Measurements from ENCODE around the gene CDT1. TPM values are rescaled to one million over a fixed set of nuclear protein-coding genes. Genes with fewer than 3 reads are reported as not detected.

The CDT1 gene
- total and polyA plus RNA-seq, 3 donors from 2014 or later: 11.9 to 19.1 (median 14.9) TPM

GRCh38 chr16:88774544-88775393 lies 28.8 kb upstream of the CDT1 start:
- DNase-seq: no peak
- Histone ChIP-seq H3K4me1 (peaks cover 35% of the 10 kb centered on the region), H3K4me3 (no peak overlapping the region), H3K9me3 (no peaks in the 10 kb centered on the region), H3K36me3 (ENCODE audit: low read depth, missing control alignments) (no peaks in the 10 kb centered on the region), H3K27me3 (no peaks in the 10 kb centered on the region), H3K27ac (no peak overlapping the region)
- TF ChIP-seq POLR2A (IDR thresholded peaks at IDR 0.05): no peak
- intact Hi-C loops (cut with DNase I; ENCODE audit: low total_unique reads): no loop called here
- 92 to 95% methylated on average over 28 to 32 of the region's 32 CpGs for WGBS, 2 donors

DNA sequence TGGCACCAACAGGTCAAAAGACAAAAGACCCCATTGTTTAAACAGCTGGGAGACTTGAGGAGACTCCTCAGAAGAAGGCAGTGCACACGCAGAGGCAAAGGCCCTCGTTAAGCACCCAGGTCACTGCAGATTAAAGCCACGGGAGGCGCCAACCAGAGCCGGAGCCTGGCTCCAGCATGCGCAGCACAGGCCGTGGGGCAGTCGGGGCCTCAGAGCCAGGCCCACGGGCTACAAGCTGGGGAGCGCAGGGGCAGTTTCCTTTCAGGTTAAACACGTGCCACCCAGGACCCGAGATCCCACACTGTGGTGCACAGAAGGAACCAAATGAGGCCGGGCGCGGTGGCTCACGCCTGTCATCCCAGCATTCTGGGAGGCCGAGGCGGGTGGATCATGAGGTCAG lies 27.8 kb upstream of the CDT1 start:
- peaks cover 31% of the 10 kb centered on the region for H3K4me1 ChIP-seq
- intact Hi-C loops (cut with DNase I; ENCODE audit: low total_unique reads): no loop called here
- H3K36me3 ChIP-seq (ENCODE audit: low read depth, missing control alignments): no peaks in the 10 kb centered on the region
- no peaks in the 10 kb centered on the region for H3K9me3 ChIP-seq
- no peak for TF ChIP-seq POLR2A (IDR thresholded peaks at IDR 0.05)
- TF ChIP-seq, protein P1, sequence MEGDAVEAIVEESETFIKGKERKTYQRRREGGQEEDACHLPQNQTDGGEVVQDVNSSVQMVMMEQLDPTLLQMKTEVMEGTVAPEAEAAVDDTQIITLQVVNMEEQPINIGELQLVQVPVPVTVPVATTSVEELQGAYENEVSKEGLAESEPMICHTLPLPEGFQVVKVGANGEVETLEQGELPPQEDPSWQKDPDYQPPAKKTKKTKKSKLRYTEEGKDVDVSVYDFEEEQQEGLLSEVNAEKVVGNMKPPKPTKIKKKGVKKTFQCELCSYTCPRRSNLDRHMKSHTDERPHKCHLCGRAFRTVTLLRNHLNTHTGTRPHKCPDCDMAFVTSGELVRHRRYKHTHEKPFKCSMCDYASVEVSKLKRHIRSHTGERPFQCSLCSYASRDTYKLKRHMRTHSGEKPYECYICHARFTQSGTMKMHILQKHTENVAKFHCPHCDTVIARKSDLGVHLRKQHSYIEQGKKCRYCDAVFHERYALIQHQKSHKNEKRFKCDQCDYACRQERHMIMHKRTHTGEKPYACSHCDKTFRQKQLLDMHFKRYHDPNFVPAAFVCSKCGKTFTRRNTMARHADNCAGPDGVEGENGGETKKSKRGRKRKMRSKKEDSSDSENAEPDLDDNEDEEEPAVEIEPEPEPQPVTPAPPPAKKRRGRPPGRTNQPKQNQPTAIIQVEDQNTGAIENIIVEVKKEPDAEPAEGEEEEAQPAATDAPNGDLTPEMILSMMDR (IDR thresholded peaks at IDR 0.05): no peak
- no peaks in the 10 kb centered on the region for H3K27me3 ChIP-seq
- no peak for DNase-seq
- no peak overlapping the region for H3K27ac ChIP-seq
- no peak overlapping the region for H3K4me3 ChIP-seq
- 74 to 78% methylated on average over 17 to 18 of the region's 18 CpGs for WGBS, 2 donors

DNA sequence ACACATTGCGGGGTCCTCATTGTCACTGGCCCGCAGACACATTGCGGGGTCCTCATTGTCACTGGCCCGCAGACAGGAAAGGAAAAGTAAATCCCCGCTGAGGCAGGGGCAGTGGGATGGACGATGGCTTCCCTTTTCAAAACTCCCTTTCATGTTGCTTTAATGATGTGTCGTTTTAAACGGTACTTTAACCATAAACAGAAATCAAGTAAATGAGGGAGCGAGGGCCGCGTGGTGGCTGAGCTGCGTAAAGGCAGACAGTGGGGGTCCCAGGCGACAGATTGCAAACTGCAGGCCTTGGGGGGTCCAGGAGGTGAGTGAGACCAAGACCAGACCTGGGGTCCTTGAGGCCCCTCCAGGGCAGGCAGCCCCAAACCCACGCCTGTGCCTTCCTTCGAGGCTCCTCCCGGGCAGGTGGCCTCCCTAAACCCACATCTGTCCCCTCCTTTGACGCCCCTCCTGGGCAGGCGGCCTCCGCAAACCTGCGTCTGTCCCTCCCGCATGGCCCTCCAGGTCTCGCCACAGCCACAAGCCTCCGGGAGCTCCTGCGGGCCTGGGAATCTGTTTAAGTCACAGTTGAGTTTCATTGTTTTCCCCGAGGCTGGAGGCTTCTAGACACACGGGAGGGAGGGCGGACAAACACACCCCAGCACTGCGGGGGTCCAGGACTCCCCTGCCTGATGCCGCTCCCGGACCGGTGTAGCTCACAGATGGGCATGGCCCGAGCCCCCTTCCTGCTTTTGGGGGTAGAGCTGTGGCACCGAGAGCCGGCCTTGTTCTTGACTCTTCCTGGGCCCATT lies 25.9 kb upstream of the CDT1 start:
- Histone ChIP-seq H3K36me3 (ENCODE audit: low read depth, missing control alignments) (no peaks in the 10 kb centered on the region), H3K4me3 (no peak overlapping the region), H3K4me1 (peaks cover 25% of the 10 kb centered on the region), H3K9me3 (no peaks in the 10 kb centered on the region), H3K27ac (no peak overlapping the region), H3K27me3 (no peaks in the 10 kb centered on the region)
- no peak for DNase-seq
- intact Hi-C loops (cut with DNase I; ENCODE audit: low total_unique reads): no loop called here
- no peak for TF ChIP-seq POLR2A (IDR thresholded peaks at IDR 0.05)
- TF ChIP-seq, protein P1 (IDR thresholded peaks at IDR 0.05): no peak
- WGBS, 2 donors: 87 to 90% methylated on average over 33 to 34 of the region's 34 CpGs

GRCh38 chr16:88778271-88778525 lies 25.4 kb upstream of the CDT1 start:
- Histone ChIP-seq H3K27ac (no peak overlapping the region), H3K4me1 (peaks cover 20% of the 10 kb centered on the region)

DNA sequence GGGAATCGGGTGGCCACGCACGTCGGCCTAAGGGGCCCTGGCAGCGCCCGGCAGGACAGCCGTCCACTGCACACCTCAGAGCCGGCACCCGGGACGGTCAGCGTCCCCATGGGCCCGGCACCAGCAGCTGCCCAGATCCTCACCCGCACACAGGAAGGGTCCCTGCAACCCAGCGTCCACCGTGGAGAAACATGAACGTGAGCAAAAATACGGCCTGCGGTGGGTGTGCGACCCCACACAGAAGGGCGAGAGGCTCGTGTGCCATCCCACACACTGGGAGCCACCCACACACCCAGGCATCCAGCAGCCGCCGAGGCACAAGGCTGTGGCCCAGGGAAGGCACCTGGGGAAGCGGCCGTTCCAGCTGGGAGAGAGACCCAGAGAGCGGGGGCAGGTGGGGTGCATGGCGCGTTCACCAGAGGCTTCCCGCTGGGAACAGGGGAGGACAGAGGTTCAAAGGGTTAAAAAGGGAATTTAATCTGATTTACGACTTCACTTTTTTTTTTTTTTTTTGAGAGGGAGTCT lies 25.0 kb upstream of the CDT1 start:
- Histone ChIP-seq H3K27me3 (no peaks in the 10 kb centered on the region), H3K9me3 (no peaks in the 10 kb centered on the region), H3K4me3 (no peak overlapping the region), H3K4me1 (peaks cover 15% of the 10 kb centered on the region), H3K36me3 (ENCODE audit: low read depth, missing control alignments) (no peaks in the 10 kb centered on the region), H3K27ac (no peak overlapping the region)
- intact Hi-C loops (cut with DNase I; ENCODE audit: low total_unique reads): no loop called here
- 77 to 90% methylated on average over 15 to 30 of the region's 30 CpGs for WGBS, 2 donors
- TF ChIP-seq, protein P1 (IDR thresholded peaks at IDR 0.05): no peak
- no peak for TF ChIP-seq POLR2A (IDR thresholded peaks at IDR 0.05)
- DNase-seq: no peak

More at GRCh38 chr16:88778271-88778525, 25.4 kb upstream of the CDT1 start:
- DNase-seq: no peak
- Histone ChIP-seq H3K36me3 (ENCODE audit: low read depth, missing control alignments) (no peaks in the 10 kb centered on the region), H3K9me3 (no peaks in the 10 kb centered on the region), H3K27me3 (no peaks in the 10 kb centered on the region), H3K4me3 (no peak overlapping the region)
- TF ChIP-seq POLR2A (IDR thresholded peaks at IDR 0.05): no peak
- TF ChIP-seq, protein P1 (IDR thresholded peaks at IDR 0.05): no peak
- intact Hi-C loops (cut with DNase I; ENCODE audit: low total_unique reads): no loop called here
- 80 to 100% methylated on average over 1 to 7 of the region's 7 CpGs for WGBS, 2 donors

All from testis (tissue), 3 donors.